Uterus (tissue), 2 donors: ENCODE results near the gene OXNAD1.

ENCODE experiments used
- CTCF ChIP-seq, 4 experiments: fragments of 200-600 bp in 2 of 4; fragments of 450-650 bp in 2 of 4; sonication (generic) in 2 of 4; IDR thresholded peaks; one replicate each; pipeline ENCODE4 v1.5.1; 2016 to 2019; ENCODE audit warnings: antibody characterized with exemption in 4 of 4, mild to moderate bottlenecking in 2 of 4, moderate library complexity in 1 of 4
- POLR2A ChIP-seq, 2 donors: fragments of 450-650 bp; IDR thresholded peaks; one replicate each; pipeline ENCODE4 v1.6.1; 2016; ENCODE audit warnings: antibody characterized with exemption in 2 of 2, mild to moderate bottlenecking in 1 of 2, moderate library complexity in 1 of 2

- no peak for TF ChIP-seq CTCF (IDR thresholded peaks at IDR 0.05)
- no peak for TF ChIP-seq POLR2A (IDR thresholded peaks at IDR 0.05)
Measured at GRCh38 chr3:16328124-16328523, 63.1 kb downstream of the OXNAD1 start.
